Endothelial cell of umbilical vein (primary cell): Measurements from ENCODE around the gene DEGS2. TPM values are rescaled to one million over a fixed set of nuclear protein-coding genes. Genes with fewer than 3 reads are reported as not detected.

Source experiments
- BruUV-seq: library from RNA; stranded (reverse); fragments of 400-500 nt; replicated peaks from 2 replicates; lab custom pipeline; 2021; lab: Mats Ljungman, UMichigan
- CTCF ChIA-PET: fragments of 300-600, 350-600 bp; sonication (Branson Sonifier 250); formaldehyde crosslinking; loops from one replicate; lab custom pipeline; 2021; ENCODE audit warnings: antibody characterized with exemption, inconsistent platforms; lab: Charles Lee
- POLR2A ChIA-PET: fragments of 300-600, 350-600 bp; sonication (Branson Sonifier 250); formaldehyde crosslinking; loops from one replicate; lab custom pipeline; 2021; ENCODE audit warnings: antibody characterized with exemption, inconsistent platforms; lab: Charles Lee
- DNase-seq: peaks from one replicate; pipeline ENCODE4 v3.0.0-alpha.2; 2011; ENCODE audit warnings: low read depth, low spot score
- FAIRE-seq: peaks from 2 replicates; lab custom pipeline; 2011; peaks lifted over from hg19 to GRCh38; lab: Jason Lieb, UNC
- H2AFZ ChIP-seq: 2 replicates; pipeline ENCODE4 v1.6.0; 2012; ENCODE audit warnings: low read depth, low read length, control low read depth, inconsistent platforms
- H3K27ac ChIP-seq: 2 replicates; pipeline ENCODE4 v1.5.1; 2011; ENCODE audit warnings: low read depth, mild to moderate bottlenecking, control low read depth, low read length, moderate library complexity; ENCODE audit not compliant: insufficient read depth
- H3K27me3 ChIP-seq, 2 experiments: 2 replicates each; pipeline versions ENCODE4 v1.6.0 to v1.6.1; 2011; ENCODE audit warnings: low read length in 2 of 2, mixed read lengths in 1 of 2; ENCODE audit not compliant: control insufficient read depth in 2 of 2, insufficient read depth in 2 of 2
- H3K36me3 ChIP-seq, 2 experiments: 2 replicates in 1 of 2; 3 replicates in 1 of 2; pipeline ENCODE4 v1.5.1; 2011; ENCODE audit warnings: low read length in 2 of 2, mild to moderate bottlenecking in 1 of 2, moderate library complexity in 1 of 2; ENCODE audit not compliant: control insufficient read depth in 2 of 2, insufficient read depth in 2 of 2; ENCODE audit errors: extremely low read depth in 1 of 2
- H3K4me1 ChIP-seq: 3 replicates; pipeline ENCODE4 v1.5.1; 2011; ENCODE audit warnings: mild to moderate bottlenecking, low read length; ENCODE audit not compliant: control insufficient read depth, insufficient read depth; ENCODE audit errors: extremely low read depth
- H3K4me2 ChIP-seq: 2 replicates; pipeline ENCODE4 v1.6.1; 2011; ENCODE audit warnings: low read length, control low read depth, mixed read lengths; ENCODE audit not compliant: insufficient read depth
- H3K4me3 ChIP-seq, 3 experiments: fragments of 200-600 bp in 1 of 3; sonication (generic), shearing (Covaris generic) in 1 of 3; replicated peaks in 1 of 3; 2 replicates each; pipeline ENCODE4 v1.5.1; 2011 to 2016; ENCODE audit warnings: control low read depth in 3 of 3, low read length in 3 of 3, mild to moderate bottlenecking in 2 of 3, inconsistent platforms in 1 of 3, low read depth in 1 of 3, moderate library complexity in 1 of 3; ENCODE audit not compliant: insufficient read depth in 1 of 3
- H3K79me2 ChIP-seq: 2 replicates; pipeline ENCODE4 v1.6.0; 2012; ENCODE audit warnings: low read length, inconsistent platforms; ENCODE audit not compliant: control insufficient read depth, insufficient read depth
- H3K9ac ChIP-seq: replicated peaks from 2 replicates; pipeline ENCODE3; 2011; ENCODE audit warnings: low read length, control low read depth; ENCODE audit not compliant: insufficient read depth; ENCODE audit errors: extremely low read depth
- H3K9me1 ChIP-seq: replicated peaks from 3 replicates; pipeline ENCODE4 v1.6.0; 2011; ENCODE audit warnings: mild to moderate bottlenecking, low read length; ENCODE audit not compliant: control insufficient read depth, insufficient read depth; ENCODE audit errors: extremely low read depth
- H3K9me3 ChIP-seq: replicated peaks from 2 replicates; pipeline ENCODE4 v1.5.1; 2012; ENCODE audit warnings: low read length, inconsistent platforms; ENCODE audit not compliant: control insufficient read depth, insufficient read depth
- H4K20me1 ChIP-seq: replicated peaks from 2 replicates; pipeline ENCODE3; 2011; ENCODE audit warnings: mild to moderate bottlenecking, low read length; ENCODE audit not compliant: control insufficient read depth, insufficient read depth; ENCODE audit errors: extremely low read depth
- EZH2 ChIP-seq: IDR thresholded peaks from 2 replicates; pipeline ENCODE4 v1.6.1; 2012; ENCODE audit warnings: borderline replicate concordance, low read depth, mild to moderate bottlenecking, moderate library complexity, low read length, inconsistent platforms; ENCODE audit not compliant: severe bottlenecking
- FOS ChIP-seq: IDR thresholded peaks from 2 replicates; pipeline ENCODE4 v1.6.1; 2011; ENCODE audit warnings: mild to moderate bottlenecking, low read length, moderate library complexity, borderline replicate concordance; ENCODE audit not compliant: insufficient read depth
- GATA2 ChIP-seq: IDR thresholded peaks from 2 replicates; pipeline ENCODE4 v1.7.0; 2011; ENCODE audit warnings: low read depth, mild to moderate bottlenecking, moderate library complexity, mixed read lengths, low read length; ENCODE audit not compliant: insufficient read length, insufficient read depth
- JUN ChIP-seq: IDR thresholded peaks from 2 replicates; pipeline ENCODE4 v1.6.1; 2011; ENCODE audit warnings: borderline replicate concordance, low read depth; ENCODE audit not compliant: insufficient read length, insufficient read depth
- MYC ChIP-seq: IDR thresholded peaks from one replicate; pipeline ENCODE4 v1.6.1; 2011; ENCODE audit warnings: mild to moderate bottlenecking, low read depth, low read length
- POLR2A ChIP-seq: IDR thresholded peaks from 2 replicates; pipeline ENCODE4 v1.6.1; 2012; ENCODE audit warnings: low read depth, mild to moderate bottlenecking, control low read depth, low read length
- POLR2AphosphoS5 ChIP-seq: IDR thresholded peaks from 2 replicates; pipeline ENCODE4 v1.6.1; 2012; ENCODE audit warnings: low read depth, mild to moderate bottlenecking, control low read depth, low read length, moderate library complexity; ENCODE audit not compliant: insufficient read depth
- dilution Hi-C: fragments of 300-500 bp; cut with MboI; formaldehyde crosslinking; loops from one replicate; pipeline ENCODE4 v1.15.0; 2019; ENCODE audit warnings: low sequenced_read_pairs; ENCODE audit not compliant: extremely low pct_ligation_motif_present
- intact Hi-C: fragments of 100-400 bp; cut with micrococcal nuclease; formaldehyde crosslinking; loops from one replicate; pipeline ENCODE4 v1.10.0; 2022
- polyA plus RNA-seq, 4 experiments: library from polyadenylated mRNA; depleted of rRNA in 3 of 4; stranded (reverse) in 3 of 4; unstranded in 1 of 4; fragments of >200 nt; gene quantifications; 2 replicates each; pipeline versions ENCODE4 v1.2.1 to v1.2.3, GENCODE V29; 2011 to 2012; ENCODE audit warnings: missing spikeins in 1 of 4
- total RNA-seq: library from RNA; stranded (reverse); gene quantifications from 2 replicates; pipeline ENCODE4 v1.2.3, GENCODE V29; 2021
- TF ChIP-seq, protein P1 (sequence below), 2 donors: IDR thresholded peaks; 1 replicate in 1 of 2; 2 replicates in 1 of 2; pipeline ENCODE4 v1.5.1; 2011; ENCODE audit warnings: low read length in 2 of 2, mild to moderate bottlenecking in 2 of 2, moderate library complexity in 2 of 2, control low read depth in 1 of 2, inconsistent platforms in 1 of 2, low read depth in 1 of 2; ENCODE audit not compliant: insufficient read depth in 1 of 2; ENCODE audit errors: extremely low read depth in 1 of 2
- TF ChIP-seq, protein P2 (sequence below): IDR thresholded peaks from 2 replicates; pipeline ENCODE4 v1.6.1; 2011; ENCODE audit not compliant: insufficient read depth, insufficient read length

Gene DEGS2
- total and polyA plus RNA-seq, 2 donors (not counting 3 experiments of a cell fraction or from before 2014, with no cell fraction given): 0.06 TPM; not detected in 1

DNA sequence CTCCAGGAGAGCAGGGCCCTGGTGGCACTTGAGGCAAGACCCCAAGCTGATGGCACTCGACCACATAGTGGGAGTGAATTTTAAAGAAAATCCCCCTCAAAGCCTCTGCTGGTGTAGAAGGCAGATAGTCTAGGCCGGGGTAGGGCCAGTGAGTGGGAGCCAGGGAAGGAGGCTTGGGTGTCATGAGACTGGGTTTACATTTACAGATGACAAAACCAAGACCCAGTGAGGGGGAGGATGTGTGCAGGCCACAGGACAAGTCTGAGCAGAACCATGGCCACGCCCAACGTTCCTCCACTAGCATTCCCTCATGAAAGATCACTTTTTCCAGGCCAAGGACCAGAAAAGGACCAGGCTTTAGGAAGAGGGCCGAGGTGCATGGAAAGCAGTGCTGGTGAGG lies 52.2 kb downstream of the DEGS2 start:
- POLR2A ChIA-PET: no interaction called here
- intact Hi-C loops: no loop called here
- no peaks in the 10 kb centered on the region for H4K20me1 ChIP-seq

More for the DNA sequence above, 52.2 kb downstream of the DEGS2 start:
- Histone ChIP-seq H3K79me2 (no peaks in the 10 kb centered on the region), H3K4me1 (peaks cover 26% of the 10 kb centered on the region), H3K9me1 (no peaks in the 10 kb centered on the region), H3K9ac (no peak overlapping the region), H2AFZ (no peak overlapping the region), H3K27me3 (no peaks in the 10 kb centered on the region), H3K9me3 (no peaks in the 10 kb centered on the region), H3K4me3 (no peak overlapping the region), H3K4me2 (no peak overlapping the region), H3K36me3 (no peaks in the 10 kb centered on the region), H3K27ac (no peak overlapping the region)
- dilution Hi-C loops: no loop called here
- FAIRE-seq (no peak), DNase-seq (no peak)
- CTCF ChIA-PET: interaction anchor here (0.9 to 6.2 kb wide), 20 partner anchors 7 to 149 kb away, joined by 3 to 150 read pairs (median 9); no protein-coding TSS in a partner anchor
- TF ChIP-seq, protein P1, sequence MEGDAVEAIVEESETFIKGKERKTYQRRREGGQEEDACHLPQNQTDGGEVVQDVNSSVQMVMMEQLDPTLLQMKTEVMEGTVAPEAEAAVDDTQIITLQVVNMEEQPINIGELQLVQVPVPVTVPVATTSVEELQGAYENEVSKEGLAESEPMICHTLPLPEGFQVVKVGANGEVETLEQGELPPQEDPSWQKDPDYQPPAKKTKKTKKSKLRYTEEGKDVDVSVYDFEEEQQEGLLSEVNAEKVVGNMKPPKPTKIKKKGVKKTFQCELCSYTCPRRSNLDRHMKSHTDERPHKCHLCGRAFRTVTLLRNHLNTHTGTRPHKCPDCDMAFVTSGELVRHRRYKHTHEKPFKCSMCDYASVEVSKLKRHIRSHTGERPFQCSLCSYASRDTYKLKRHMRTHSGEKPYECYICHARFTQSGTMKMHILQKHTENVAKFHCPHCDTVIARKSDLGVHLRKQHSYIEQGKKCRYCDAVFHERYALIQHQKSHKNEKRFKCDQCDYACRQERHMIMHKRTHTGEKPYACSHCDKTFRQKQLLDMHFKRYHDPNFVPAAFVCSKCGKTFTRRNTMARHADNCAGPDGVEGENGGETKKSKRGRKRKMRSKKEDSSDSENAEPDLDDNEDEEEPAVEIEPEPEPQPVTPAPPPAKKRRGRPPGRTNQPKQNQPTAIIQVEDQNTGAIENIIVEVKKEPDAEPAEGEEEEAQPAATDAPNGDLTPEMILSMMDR (IDR thresholded peaks at IDR 0.05; ENCODE audit: extremely low read depth in 1 of 2, insufficient read depth in 1 of 2, low read depth in 1 of 2, low read length in 2 of 2): no peak
- TF ChIP-seq MYC (no peak), GATA2 (no peak), POLR2AphosphoS5 (no peak), EZH2 (no peak), FOS (no peak), JUN (no peak), POLR2A (no peak)
- TF ChIP-seq, protein P2, sequence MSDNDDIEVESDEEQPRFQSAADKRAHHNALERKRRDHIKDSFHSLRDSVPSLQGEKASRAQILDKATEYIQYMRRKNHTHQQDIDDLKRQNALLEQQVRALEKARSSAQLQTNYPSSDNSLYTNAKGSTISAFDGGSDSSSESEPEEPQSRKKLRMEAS: no peak
- no TSS peak for BruUV-seq
